ENCODE results near the gene NEMP2.

GRCh38 chr2:190570871-190571270 is 36.3 kb upstream of the NEMP2 start:
- TF ChIP-seq POLR2A (IDR thresholded peaks at IDR 0.05) (no peak), CTCF (IDR thresholded peaks at IDR 0.05 in 8 of 11, conservative IDR thresholded peaks at IDR 0.05 in 3 of 11) (no peak)

All from spleen (tissue), 7 donors.